Measurements from ENCODE around the gene ELF1.

- TF ChIP-seq CTCF (IDR thresholded peaks at IDR 0.05; ENCODE audit: low read length) = no peak
- no peak for TF ChIP-seq EZH2phosphoT487 (IDR thresholded peaks at IDR 0.05; ENCODE audit: low read length)
Observed at GRCh38 chr13:40981361-40981760, 37.8 kb downstream of the ELF1 start.

All from MM.1S (cell line).